EL (cell line): Measurements from ENCODE around the gene ALPI.
"Not testable (repeated sequence)": the region's sequence is repeated elsewhere in the genome, so short reads cannot be mapped to it uniquely, and the experiment has no call there.

Source experiments
- DNase-seq: peaks from one replicate; pipeline ENCODE4 v3.0.0-alpha.2; 2016

The ALPI gene

GRCh38 chr2:232421189-232421785 is 34.7 kb upstream of the ALPI start:
- no peak for DNase-seq

DNA sequence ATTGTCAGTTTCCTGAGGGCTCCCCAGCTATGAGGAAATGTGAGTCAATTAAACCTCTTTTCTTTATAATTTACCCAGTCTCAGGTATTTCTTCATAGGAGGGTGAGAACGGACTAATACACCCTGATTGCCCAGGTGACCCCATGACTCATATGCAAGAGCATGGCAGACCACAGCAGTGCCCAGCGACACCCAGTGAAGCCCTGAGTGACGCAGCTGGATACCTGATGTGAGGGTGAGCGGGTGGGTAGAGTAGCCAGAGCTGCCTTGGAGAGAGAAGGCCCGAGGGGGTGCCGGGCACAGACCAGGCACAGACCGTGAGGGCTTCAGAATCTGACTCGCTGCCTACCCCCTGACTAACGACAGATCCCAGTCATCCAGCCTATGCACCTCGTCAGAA is 33.9 kb upstream of the ALPI start:
- no peak for DNase-seq

DNA sequence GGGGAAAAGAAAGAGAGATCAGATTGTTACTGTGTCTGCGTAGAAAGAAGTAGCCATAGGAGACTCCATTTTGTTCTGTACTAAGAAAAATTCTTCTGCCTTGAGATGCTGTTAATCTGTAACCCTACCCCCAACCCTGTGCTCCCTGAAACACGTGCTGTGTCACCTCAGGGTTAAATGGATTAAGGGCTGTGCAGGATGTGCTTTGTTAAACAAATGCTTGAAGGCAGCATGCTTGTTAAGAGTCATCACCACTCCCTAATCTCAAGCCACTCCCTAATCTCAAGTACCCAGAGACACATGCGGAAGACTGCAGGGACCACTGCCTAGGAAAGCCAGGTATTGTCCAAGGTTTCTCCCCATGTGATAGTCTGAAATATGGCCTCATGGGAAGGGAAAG is 33.0 kb upstream of the ALPI start:
- DNase-seq = not testable (repeated sequence)

DNA sequence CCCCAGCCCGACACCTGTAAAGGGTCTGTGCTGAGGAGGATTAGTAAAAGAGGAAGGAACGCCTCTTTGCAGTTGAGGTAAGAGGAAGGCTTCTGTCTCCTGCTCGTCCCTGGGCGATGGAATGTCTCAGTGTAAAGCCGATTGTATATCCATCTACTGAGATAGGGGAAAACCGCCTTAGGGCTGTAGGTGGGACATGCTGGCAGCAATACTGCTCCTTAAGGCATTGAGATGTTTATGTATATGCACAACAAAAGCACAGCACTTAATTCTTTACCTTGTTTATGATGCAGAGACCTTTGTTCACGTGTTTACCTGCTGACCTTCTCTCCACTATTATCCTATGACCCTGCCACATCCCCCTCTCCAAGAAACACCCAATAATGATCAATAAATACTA is 32.5 kb upstream of the ALPI start:
- not testable (repeated sequence) for DNase-seq

DNA sequence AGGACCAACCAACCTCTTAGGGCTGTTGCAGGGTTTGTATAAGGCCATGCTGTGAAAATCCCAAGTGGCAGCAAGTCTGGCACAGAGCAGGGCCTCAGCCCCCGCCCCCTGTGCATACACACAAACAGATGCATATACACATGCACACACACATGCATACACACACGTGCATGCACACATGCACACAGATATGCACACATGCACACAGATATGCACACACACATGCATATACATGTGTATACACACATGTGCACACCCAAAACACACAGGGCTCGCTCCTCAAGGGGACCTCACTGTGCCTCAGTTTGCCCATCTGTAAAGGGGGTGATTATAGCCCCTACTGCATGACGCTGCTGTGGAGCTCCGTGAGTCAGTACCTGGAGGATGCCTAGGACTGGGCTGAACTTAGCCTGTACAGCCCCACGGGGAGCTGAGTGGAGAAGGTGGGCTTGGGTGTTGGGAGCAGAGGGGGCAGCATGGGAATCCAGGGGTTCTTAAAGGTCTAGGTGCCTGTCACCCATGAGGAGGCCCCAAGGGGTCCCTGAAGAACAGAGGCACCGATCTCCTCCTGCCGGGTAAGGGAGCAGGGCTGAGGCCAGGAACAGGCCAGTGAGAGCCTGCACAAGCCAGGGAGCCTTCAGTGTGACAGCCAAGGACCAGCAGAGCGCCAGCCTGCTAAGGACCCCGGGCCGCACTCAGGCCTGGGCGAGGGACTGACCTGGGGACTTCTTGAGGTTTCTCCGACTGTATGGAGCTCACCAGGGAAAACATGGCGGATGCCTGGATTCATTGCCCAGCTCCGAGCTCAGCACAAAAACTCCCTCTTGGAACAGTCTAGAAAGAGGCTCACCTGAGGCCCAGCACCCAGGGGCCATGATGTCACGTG is 24.0 kb upstream of the ALPI start:
- no peak for DNase-seq

DNA sequence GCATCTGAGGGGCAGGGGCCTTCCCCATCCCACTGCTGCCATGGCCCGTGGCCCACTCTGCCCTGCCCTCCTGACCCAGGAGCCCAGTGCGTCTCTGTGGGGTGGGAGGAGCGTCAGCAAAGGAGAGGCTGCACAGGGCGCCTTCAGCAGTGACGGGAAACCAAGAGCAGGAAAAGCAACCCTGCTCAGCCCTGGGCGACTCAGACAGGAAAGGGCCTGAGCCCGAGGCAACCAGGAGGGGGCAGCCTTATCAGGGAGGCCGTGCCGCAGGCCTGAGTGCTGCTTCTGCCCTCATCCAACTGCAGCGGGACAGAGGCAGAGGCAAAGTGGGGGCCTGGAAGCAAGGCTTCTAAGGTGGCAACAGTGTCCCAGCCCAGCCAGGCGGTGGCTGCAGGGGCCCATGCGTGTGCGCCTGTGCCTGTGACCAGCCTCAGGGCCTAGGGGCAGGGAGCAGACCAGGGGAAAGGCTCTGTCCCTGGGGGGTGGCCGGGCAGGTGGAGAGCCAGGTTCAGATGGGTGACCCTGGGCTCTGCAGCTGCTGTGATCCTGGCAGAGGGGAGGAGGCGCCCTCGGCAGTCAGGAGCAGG is 23.3 kb upstream of the ALPI start:
- no peak for DNase-seq

DNA sequence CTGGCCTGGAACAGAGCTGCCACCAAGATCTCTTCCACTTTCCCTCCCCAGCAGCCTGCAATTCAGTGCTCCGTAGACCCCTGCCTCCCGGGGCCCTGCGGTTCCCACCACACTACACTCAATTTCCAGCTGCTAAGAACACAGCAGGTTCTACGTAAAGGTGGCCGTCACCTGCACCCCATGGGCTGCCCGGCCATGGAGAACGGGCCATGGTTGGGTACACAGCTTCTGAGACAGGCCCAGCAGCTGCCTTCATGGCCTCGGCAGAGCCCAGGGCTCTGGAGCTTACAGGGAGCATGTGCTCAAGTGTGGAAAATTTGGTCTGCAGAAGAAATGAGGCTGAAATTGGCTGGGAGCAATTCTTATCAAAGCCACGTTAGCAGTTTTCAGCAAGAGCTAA is 22.3 kb upstream of the ALPI start:
- DNase-seq = not testable (repeated sequence)

DNA sequence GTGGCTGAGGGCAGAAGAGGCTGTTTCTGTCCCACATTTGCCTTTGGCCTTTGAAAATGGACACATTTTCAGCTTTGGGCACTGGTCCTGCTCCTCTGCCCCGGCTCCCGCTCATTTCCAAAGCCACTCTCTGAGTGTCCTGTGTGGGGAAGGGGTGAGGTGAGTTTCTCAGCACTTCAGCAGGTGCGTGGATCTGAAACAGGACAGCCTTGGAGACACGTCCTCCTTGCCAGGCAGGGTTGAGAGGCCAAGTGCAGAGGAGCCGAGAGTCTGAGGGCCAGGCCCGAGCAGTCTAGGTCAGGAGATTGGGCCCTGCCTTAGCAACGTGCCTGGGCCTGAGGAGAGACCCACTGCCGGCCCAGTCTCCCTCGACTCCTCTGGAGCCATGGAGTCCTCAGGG is 21.9 kb upstream of the ALPI start:
- no peak for DNase-seq

- no peak for DNase-seq
Observed at GRCh38 chr2:232434563-232435374, 21.2 kb upstream of the ALPI start.

DNA sequence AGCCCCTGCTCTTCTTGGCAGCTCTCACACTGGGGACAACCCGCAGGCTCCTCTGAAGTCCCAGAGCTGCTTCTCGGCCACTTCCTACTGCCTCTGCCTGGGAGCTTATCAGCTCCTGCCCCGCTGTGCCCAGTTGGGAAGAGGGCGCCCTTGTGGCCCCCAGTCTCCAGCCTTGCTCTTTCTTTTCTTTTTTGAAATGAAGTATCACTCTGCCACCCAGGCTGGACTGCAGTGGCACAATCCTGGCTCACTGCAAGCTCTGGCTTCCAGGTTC is 20.6 kb upstream of the ALPI start:
- no peak for DNase-seq

GRCh38 chr2:232435805-232436204 is 20.1 kb upstream of the ALPI start:
- no peak for DNase-seq

DNA sequence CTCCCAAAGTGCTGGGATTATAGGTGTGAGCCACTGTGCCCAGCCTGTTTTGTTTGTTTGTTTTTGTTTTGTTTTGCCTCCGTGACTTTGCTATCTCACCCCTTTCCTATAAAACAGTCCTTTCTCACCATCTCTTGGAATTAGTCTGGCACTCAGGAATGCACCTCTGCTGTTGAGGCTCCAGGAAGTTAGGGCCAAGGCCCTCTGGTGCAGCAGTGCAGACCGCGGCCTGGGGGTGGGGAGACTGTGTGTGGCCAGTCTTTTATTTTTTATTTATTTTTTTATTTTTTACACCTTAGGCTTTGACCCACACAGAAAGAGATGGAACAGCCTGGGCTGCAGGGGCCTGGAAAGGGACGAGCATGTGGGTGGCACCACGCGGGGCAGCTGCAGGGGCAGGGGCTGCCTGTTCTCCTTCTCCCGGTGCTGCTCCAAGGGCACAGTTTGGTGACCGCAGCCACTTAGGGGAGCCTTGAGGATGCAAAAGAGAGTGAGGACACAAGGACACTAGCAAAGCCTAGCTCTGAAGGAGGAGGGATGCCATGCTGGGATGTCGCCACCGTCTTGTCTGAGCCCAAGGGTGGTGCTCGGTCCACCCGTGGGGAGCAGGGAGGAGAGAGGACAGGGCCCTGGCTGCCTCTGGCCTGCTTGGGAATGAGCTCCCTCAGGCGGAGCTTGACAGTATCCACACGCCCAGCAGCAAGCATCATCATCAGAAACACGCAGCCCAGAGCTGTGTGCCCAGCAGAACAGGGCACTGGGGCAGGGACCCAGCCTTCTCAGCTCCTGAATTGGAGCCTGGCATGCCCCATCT is 19.4 kb upstream of the ALPI start:
- DNase-seq = no peak

GRCh38 chr2:232437195-232437571 is 18.8 kb upstream of the ALPI start:
- DNase-seq = no peak

DNA sequence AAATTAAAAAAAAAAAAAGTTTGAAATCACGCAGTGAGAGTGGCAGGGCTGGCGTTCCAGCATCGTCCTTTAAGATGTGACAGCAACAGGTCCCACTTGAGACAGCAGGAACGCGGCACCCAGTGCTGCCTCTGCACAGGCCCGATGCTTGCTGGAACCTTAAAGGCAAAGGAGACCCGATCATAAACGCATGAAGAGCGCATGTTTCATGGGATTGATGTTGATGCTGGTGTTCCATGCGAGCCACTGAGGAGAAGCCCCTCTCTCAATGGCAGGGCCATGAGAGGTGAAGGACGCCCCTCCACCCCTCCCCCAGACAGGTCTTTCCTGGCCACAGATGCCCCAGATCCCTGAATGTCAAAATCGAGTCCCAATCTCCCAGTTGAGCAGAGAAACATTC is 17.9 kb upstream of the ALPI start:
- no peak for DNase-seq

GRCh38 chr2:232438951-232439757 is 16.8 kb upstream of the ALPI start:
- DNase-seq = no peak

DNA sequence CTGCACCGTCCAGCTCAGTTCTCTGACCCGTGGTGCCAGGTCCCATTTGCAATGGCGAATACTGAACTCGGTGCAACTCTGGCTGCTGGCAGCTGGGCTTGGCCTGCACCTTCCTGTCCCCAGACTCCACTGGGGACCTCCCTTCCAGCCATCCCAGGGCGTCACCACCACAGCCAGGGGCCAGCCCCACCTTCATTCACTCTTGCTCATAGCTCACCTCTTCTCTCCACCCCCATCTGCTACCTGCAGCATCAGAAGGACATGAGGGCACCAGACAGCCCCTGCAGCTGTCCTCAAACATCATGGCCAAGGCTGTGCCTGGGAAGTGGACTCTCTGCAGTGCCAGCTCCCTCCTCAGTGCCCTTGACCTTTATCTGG is 16.2 kb upstream of the ALPI start:
- DNase-seq = no peak

DNA sequence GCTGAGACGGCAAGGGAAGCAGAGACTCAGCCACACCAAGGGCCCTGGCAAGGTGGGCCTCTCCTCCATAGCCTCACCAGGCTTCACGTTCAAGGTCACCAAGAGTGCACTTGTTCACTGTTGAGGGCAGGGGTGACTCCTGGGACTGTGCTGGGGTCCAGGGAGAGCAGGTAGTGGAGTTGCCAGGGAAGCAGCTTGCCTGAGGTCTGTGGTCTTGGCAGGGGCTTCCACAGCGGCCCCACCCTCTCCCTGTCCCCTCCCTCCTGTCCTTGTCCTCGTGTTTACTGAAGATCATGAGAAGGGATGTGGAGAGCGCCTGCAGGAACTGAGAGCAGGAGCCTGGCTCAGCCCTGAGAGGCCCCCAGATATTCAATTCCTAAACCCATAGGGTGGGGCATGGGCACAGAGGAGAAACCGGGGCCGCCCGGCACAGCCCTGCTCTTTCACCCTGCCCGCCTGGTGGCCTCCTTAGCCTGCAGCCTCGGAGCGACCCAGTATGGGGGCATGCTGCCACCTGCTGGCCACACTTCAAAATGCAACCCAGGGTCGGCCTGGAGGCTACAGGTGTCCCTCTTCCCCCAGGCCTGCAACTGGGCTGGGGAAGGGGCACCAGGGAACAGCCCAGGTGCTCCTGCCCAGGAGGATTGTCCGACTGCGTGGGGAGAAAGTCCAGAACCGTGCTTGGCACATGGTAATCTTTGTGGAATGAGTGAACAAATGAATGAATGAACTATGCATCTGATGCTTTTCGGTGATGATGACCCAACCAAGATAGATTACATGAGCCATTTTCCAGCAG is 15.5 kb upstream of the ALPI start:
- DNase-seq = peak; percentile 65

DNA sequence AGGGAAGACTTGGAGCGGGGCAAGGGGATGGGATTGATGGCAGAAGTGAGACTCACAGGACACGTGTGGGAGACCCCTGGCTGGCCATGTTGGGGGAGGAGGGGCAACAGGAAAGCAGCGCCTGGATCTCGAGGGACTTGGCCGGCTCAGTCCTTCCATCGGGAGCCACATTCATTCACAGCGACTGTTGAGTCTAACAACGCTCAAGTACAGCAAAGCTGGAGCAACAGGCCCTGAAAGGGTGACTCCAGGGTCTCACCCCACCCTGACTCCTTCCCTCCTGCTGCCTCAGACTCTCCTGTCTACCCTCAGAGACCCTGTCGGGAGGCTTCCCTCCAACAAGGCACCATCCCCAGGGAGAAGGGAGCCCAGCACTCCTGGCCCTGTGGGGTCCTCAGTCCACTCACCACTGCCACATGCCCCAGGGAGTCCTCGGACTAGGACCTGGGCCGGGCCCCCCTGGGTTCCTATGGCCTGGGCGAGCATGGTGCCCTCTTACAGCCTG is 14.8 kb upstream of the ALPI start:
- DNase-seq = no peak

- DNase-seq = not testable (repeated sequence)
Observed at GRCh38 chr2:232441922-232442321, 14.0 kb upstream of the ALPI start.

- DNase-seq = not testable (repeated sequence)
Observed at GRCh38 chr2:232442431-232442830, 13.5 kb upstream of the ALPI start.

DNA sequence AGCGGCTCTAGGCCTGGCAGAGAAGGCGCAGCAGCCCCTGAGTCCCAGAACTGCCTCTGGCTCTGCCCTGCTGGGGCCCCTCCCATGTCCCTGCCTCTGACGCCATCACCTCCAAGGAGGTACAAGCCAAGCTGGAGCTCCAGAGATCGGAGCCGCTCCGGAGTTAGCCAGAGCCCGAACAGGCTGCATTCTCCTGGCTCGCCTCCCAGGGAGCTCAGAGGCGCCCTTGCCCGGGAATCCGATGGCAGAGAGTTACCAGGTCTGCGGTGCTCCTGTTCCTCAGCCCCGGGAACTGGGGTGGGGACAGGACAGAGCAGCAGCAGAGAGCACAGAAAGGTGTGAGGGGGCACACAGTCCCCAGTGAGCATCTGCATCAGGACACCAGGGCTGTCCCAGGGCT is 12.9 kb upstream of the ALPI start:
- DNase-seq = not testable (repeated sequence)
